ENCODE results near the gene TUBB. TPM values are rescaled to one million over a fixed set of nuclear protein-coding genes. Genes with fewer than 3 reads are reported as not detected.
A peak's percentile ranks its signal among the peaks of the same experiment; 100 is the strongest.

Gene TUBB
- total RNA-seq, 4 donors from 2014 or later, result 151 to 351 (median 255) TPM

- WGBS, 2 donors, result 29 to 41% methylated on average over 6 of the region's 6 CpGs
- TF ChIP-seq CTCF (IDR thresholded peaks at IDR 0.05), result no peak
- no peak for TF ChIP-seq POLR2A (IDR thresholded peaks at IDR 0.05)
- H3K36me3 ChIP-seq, result peaks cover 30 to 78% (median 48%) of the 10 kb centered on the region in 3 donors
- H3K9me3 ChIP-seq, result no peaks in the 10 kb centered on the region
- H3K4me1 ChIP-seq, result peaks cover 20 to 70% (median 31%) of the 10 kb centered on the region in 3 donors
- no peaks in the 10 kb centered on the region for H3K27me3 ChIP-seq
- no peak for DNase-seq
- H3K27ac ChIP-seq, result peak overlapping the region in 3 of 4 donors; percentile 34 to 96 (median 40)
- no peak overlapping the region for H3K4me3 ChIP-seq
- intact Hi-C loops (cut with DNase I), result no loop called here
Measured at GRCh38 chr6:30724906-30725667, 4.9 kb downstream of the TUBB start.

- Histone ChIP-seq H3K4me3 (no peak overlapping the region), H3K4me1 (peaks cover 25 to 74% (median 31%) of the 10 kb centered on the region in 3 donors), H3K36me3 (peaks cover 36 to 86% (median 55%) of the 10 kb centered on the region in 3 donors), H3K27me3 (no peaks in the 10 kb centered on the region), H3K9me3 (no peaks in the 10 kb centered on the region), H3K27ac (peak overlapping the region; percentile 6 to 96 (median 29))
- no peak for DNase-seq
- 29 to 61% methylated on average over 2 of the region's 3 CpGs for WGBS, 2 donors
- TF ChIP-seq CTCF (IDR thresholded peaks at IDR 0.05) (no peak), POLR2A (IDR thresholded peaks at IDR 0.05) (no peak)
- intact Hi-C loops (cut with DNase I), result no loop called here
Measured at GRCh38 chr6:30725713-30726505, 5.8 kb downstream of the TUBB start.

- Histone ChIP-seq H3K9me3 (no peaks in the 10 kb centered on the region), H3K4me3 (no peak overlapping the region), H3K4me1 (peaks cover 25 to 77% (median 27%) of the 10 kb centered on the region in 3 donors), H3K36me3 (peaks cover 36 to 93% (median 55%) of the 10 kb centered on the region in 3 donors), H3K27ac (peak overlapping the region in 3 of 4 donors; percentile 6 to 96 (median 10)), H3K27me3 (no peaks in the 10 kb centered on the region)
- intact Hi-C loops (cut with DNase I), result no loop called here
- DNase-seq, result no peak
- TF ChIP-seq CTCF (IDR thresholded peaks at IDR 0.05) (no peak), POLR2A (IDR thresholded peaks at IDR 0.05) (no peak)
- 76 to 84% methylated on average over 10 to 11 of the region's 11 CpGs for WGBS, 2 donors
Measured at GRCh38 chr6:30726506-30727413, 6.6 kb downstream of the TUBB start.

- peak overlapping the region in 3 of 4 donors; percentile 1 to 48 (median 29) for H3K27ac ChIP-seq
- intact Hi-C loops (cut with DNase I), result no loop called here
- no peak overlapping the region for H3K4me3 ChIP-seq
- DNase-seq, result no peak
- no peaks in the 10 kb centered on the region for H3K9me3 ChIP-seq
- TF ChIP-seq CTCF (IDR thresholded peaks at IDR 0.05) (no peak), POLR2A (IDR thresholded peaks at IDR 0.05) (no peak)
- no peaks in the 10 kb centered on the region for H3K27me3 ChIP-seq
- peaks cover 29 to 98% (median 47%) of the 10 kb centered on the region in 3 donors for H3K36me3 ChIP-seq
- 46 to 50% methylated on average over 6 to 7 of the region's 7 CpGs for WGBS, 2 donors
- H3K4me1 ChIP-seq, result peaks cover 13 to 64% (median 14%) of the 10 kb centered on the region in 3 donors
Measured at GRCh38 chr6:30727920-30728553, 7.9 kb downstream of the TUBB start.

Data from esophagus squamous epithelium (tissue), 5 donors.